Stomach (tissue), 4 donors: ENCODE measurements around the gene HOXC4.

ENCODE experiments used
- CTCF ChIP-seq, 7 experiments: fragments of 450-650 bp in 4 of 7; fragments of 200-600 bp in 3 of 7; sonication (generic) in 3 of 7; IDR thresholded peaks; one replicate each; pipeline ENCODE4 v1.5.1; 2016 to 2019; ENCODE audit warnings: antibody characterized with exemption in 7 of 7, control low read depth in 2 of 7, mild to moderate bottlenecking in 1 of 7
- EP300 ChIP-seq: sonication (generic); formaldehyde crosslinking; IDR thresholded peaks from one replicate; pipeline ENCODE4 v1.6.1; 2017; ENCODE audit warnings: antibody characterized with exemption

DNA sequence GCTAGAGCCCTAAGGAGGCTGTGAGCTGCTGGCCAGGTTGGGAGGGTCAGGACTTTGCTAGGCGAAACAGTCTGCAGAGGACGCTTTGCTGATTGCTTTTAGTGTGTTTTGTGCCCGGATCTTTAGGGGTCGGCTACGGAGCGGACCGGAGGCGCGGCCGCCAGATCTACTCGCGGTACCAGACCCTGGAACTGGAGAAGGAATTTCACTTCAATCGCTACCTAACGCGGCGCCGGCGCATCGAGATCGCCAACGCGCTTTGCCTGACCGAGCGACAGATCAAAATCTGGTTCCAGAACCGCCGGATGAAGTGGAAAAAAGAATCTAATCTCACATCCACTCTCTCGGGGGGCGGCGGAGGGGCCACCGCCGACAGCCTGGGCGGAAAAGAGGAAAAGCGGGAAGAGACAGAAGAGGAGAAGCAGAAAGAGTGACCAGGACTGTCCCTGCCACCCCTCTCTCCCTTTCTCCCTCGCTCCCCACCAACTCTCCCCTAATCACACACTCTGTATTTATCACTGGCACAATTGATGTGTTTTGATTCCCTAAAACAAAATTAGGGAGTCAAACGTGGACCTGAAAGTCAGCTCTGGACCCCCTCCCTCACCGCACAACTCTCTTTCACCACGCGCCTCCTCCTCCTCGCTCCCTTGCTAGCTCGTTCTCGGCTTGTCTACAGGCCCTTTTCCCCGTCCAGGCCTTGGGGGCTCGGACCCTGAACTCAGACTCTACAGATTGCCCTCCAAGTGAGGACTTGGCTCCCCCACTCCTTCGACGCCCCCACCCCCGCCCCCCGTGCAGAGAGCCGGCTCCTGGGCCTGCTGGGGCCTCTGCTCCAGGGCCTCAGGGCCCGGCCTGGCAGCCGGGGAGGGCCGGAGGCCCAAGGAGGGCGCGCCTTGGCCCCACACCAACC lies 23.9 kb upstream of the HOXC4 start:
- TF ChIP-seq EP300 (no peak), CTCF (IDR thresholded peaks at IDR 0.05) (no peak)
